HS-5 (cell line): ENCODE data around the gene INS.

ENCODE experiments used
- DNase-seq: peaks from one replicate; pipeline ENCODE4 v3.0.0-alpha.2; 2012; ENCODE audit warnings: low read depth

Gene INS

DNA sequence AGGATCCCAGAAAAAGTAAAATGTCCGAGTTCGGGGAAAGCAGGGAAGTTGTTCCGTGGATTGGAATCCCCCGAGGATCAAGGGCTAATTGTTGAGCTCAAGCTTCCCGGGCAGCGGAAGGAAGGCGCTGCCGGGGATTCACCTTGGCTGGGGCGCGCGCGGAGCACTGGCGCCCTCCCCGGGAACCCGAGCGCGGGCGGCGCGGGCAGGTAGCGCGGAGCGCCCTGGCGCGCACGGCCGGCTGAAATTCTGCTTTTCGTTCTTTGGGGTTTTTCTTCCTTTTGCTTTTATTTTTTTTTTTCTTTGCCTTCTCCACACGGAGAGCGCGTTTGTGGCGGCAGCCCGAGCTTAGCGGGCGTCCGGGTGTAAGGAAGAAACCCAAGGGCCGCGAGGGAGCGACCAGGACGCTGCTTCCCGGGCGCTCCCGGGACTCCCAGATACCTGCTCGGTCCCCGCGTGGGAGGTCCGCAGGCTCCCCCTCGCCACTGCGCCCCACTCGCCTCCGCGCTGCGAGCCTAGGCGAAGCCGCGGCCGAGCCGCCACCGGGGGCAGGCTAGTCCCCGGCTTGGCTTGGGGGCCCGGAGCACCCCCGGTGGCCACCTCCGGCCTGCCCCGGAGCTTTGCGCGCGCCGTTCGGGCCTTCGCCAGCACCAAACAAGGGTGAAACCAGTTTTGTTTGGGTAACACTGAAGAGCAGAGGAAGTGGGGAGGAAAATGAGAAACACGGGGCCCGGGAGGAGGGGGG is 17.0 kb downstream of the INS start:
- DNase-seq: no peak

DNA sequence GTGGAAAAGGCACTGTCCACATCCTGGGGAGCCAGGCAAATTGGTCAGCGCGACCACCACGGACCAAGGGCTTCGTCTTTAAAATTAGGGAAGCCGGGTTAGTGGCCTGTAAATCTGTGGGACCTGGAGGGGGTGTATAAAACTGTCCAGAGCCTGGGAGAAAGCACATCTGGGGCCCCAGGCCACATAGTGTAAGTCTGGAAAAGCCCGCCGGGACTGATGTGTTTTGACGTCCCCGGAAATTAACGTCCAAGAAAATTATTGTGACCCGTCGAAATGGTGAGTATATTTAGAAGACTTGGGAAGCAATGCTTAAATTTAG is 17.6 kb downstream of the INS start:
- DNase-seq: no peak

DNA sequence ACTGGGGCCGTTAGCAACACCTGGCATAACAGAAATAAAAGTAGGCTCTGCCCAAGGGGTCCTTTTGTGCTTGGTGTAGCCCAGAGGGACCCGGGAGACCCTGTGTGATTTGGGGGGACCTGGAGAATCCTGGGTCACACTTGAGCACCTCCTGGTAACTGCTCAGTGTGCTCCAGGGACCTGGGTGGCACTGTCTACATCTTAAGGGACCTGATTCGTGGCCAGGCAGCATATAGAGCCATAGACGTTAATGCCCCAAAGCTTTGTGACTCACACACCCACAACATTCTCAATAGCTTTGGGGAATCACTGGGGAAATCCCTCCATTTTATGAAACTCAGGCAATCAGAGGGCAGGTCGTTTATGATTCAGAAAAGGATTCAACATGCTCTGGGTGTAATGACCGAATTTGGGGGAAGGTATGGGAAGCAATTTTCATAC is 18.2 kb downstream of the INS start:
- DNase-seq: peak; percentile 28

DNA sequence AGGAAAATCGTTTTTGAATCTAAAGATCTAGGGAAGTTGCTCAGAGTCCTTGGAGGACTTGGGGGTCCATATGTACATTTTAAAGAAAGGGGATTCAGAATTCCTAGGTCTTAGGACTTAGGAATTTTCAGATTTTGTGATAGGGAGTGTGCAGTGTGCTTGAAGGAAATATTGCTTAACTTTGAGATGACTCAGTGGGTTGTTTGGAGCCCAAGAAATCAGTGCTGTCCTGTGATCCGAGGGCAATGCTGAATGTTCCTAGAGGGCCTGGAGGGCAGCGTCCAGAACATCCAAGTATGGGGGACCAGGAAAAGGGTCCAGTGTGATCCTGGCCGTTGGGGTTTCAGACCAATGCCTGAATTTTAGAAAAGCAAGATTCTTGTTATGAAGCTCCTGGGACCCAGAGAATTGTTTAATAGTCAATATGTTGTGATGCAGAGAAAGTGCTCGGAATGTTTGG is 18.7 kb downstream of the INS start:
- DNase-seq: peak; percentile 22

DNA sequence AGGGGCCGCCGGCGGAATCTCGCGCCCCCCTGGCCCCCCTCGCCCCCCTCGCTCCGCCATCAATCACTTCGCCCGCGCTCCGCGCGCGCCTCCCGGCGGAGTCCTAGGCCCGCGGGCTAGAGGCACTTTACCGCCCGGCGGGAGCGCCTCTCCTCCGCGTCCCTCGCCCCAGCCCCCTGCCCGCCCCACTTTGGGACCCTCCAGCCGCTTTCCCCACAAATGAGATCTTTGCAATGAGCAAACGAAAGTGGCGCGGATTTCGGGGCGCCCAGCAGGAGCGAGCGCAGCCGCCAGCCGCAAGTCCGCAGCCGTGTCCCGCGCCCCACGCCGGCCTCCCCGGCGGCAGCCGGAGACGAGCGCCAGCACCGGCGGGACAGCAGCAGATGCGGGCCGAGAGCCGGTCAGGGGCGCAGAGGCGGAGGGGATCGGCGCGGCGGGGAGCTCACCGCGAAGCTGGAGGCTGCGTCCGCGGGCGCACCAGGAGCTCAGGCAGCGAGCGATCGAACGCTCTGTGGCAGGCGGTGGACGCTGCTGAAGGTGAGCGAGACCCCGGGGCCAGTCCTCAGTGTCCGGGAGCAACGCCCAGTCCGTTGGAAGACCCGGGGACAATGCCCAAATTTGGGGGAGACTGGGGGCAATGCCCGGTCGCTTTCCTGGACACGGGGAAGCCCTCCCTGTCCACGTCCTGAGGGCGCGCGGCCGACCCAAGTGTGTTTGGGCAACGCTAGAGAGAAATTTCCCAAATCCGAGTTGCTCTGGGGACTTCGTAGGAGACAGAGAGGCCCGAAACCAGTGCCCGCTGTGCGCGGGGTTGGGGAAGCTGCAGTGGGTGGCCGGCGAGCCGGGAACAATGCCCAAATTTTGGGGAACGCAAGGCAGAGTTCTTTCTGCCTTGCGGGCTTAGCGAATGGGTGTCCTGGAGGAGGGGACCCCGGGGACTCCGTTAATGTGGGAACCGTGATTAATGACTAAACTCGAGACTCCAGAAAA is 20.3 kb downstream of the INS start:
- DNase-seq: no peak

DNA sequence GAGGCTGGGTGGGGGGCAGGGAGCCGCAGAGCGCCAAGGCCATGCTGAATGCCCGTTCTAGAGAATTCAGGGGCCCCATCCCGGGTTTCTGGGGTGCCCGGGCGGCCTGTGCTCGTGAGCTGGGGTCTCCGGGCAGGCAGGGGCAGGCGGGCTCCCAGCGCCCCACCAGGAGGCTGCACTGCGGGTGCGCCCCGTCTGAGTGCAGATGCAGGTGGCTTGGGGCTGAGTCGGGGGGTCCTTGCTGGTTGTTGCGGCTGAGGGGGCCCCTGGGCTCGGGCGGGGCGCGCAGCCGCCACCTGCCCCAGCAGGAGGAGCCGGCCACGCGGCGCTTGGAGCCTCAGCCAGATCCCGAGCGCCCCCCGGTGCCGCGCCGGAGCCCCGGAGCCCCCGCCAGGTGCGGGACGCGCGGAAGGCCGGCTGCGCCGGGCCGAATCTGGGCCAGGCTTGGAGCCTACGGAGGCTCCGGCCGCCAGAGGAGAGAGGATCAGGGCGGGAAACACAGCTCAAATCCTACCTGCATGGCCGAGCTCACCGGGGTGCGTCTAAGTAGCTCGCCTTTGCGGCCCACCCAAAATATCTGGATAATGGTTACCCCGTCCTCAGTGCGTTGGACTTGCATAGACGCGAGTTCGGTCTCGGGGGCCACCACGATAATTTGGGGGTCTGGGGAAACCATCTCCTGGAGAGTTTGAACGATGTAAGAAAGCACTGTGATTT is 21.2 kb downstream of the INS start:
- no peak for DNase-seq

DNA sequence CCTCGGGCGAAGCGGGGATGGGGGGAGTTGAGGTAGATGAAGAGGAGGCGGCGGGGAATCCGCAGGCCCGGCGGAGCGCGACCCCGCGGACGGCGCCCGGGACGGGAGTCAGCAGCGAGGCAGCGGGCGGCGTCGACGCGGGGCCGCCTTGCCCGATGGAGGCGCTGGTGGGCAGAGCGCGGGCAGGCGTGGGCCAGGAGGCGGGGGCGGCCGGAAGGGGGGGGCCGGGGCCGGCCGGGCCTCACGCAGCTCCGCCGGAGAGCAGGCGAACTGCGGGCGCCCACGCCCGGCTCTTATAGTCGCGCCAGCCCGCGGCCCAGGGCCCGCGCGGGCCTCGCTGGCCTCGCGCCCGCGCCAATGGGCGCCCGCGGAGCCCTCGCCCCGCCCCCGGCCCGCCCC is 21.9 kb downstream of the INS start, which contains the start of gene IGF2:
Gene IGF2, minus strand, starts transcription at position 267 of the 399 bp plus-strand sequence. CDS start 3,866 bp downstream, outside the sequence.
- no peak for DNase-seq

DNA sequence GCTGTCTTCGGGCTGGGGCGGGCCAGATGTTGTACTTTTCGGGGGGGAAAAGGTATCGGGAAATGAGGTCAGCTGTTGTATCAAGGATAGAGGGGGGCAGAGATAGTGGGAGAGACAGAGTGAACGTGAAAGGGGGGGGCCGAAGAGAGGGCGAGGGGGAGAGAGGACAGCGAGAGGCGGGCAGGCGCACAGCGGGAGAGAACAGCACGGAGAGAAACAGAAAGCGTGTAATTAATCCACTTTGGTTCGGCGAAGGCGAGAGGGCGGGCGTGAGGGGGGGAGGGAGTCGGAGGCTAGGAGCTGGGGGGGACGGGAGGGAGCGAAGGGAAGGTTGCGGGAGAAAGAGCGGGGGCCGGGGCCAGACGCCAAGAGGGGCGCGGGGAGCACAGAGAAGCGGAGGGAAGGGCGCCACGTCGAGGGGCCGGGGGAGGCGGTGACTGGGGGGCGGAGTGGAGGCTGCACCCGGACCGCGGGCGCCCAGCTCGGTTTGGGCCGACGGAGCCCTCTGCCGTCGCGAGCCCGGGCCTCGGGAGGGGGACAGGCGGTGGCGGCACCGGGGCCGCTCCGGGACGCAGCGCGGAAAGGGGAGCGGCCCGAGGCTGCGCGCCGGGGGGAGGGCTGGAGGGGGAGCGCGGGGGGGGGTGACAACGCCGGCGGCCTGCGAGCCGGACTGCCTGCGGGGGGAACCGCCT is 22.4 kb downstream of the INS start:
- DNase-seq: no peak

DNA sequence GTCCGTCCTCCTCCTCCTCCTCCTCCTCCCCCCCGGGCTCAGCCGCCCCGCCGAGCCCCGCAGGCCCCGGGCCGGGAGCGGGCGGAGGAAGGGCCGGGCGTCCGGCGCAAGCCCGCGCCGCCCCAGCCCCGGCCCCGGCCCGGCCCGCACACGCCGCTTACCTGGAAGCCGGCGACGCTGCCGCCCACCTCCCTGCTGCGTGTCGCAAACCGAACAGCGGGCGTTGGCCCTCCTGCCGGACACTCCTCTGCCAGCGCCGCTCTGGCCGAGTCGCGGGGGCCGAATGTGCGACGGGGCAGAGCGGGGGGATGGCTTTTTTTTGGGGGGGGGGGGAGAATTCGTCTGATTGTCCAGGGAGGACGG is 23.0 kb downstream of the INS start:
- DNase-seq: no peak

DNA sequence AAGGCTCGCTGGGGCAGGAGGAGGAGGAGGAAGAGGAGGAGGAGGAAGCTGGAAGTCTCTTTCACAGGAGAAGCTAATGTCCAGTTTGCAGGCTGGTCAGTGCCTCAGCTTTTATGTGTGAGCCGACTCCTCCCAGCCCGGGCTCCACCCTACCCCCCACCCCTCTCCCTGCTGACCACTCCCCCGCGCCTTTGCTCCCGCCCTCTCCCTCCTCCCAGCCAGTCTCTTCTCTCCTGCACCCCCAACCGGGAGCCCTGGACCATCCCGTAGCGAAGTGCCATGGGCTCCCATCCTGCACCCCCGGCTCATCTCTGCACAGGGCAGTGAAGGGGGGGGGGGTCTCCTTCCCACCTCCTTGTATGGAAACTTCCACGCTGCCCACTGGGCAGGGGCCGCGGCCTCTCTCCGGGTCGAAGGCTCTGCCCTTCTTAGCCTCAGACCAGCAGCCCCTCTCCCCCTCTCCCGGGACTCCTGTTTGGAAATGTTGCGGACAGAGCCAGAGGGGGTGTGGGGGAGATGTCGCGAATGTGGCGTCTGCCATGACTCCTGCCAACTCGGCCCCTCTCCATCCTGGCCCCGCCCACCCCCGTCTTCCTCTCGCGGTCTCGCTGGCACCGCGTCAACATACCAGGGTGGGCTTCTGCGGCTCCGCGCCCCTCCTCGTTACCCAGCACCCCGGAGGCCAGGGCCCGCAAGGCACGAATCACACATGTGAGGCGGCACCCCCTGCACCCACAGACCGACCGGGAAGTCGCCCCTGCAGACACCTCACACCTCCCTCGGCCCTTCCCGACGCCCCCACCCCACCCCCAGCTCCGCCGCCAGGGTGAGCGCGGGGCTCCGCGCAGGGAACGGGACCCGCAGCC is 23.6 kb downstream of the INS start:
- no peak for DNase-seq

DNA sequence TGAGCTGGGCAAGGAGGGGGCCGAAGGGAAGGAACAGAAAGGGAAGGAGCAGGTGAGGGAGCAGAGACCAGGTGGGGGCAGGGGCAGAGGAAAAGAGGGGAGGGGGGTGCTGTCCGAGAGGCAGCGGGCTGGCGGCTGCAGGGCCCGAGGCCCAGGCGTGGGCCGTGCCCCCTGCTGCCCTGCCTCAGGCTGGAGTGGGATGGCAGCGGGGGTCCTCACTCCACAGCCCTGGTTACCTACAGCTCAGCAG is 24.1 kb downstream of the INS start:
- no peak for DNase-seq

DNA sequence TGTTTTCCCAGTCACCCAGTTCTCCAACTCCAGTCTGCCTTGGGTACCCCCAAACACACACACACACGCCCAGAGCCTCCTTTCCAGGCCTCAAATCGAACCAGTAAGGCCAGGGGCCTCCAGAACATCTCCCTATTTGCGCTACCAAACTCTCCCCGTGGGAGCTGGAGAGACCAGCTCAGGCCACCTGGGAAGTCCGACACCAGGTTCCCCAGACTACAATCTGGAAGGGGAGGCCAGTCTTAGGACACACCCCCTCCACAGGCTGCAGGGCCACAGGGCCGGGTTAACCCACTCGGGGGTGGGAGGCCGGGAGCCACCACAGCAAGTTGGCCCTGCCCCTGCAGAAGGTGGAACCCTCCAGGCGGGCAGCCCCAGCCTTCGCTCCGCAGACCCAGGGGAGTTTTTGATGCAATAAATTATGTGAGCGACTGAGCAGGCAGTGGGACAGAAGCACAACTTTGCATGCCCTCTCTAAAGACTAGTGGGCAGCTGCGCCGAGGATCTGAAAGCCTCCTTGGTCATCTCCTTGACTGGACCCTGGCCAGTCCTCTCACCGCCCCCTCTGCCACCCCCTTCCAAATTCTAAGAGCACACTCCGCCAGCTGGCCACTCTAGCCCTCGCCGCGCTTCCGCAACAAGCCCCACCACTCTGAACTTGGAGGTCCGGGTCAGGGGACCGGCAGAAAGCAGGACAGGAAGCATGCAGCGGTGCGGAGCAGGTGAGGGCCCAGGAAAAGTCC is 24.6 kb downstream of the INS start:
- DNase-seq: no peak

DNA sequence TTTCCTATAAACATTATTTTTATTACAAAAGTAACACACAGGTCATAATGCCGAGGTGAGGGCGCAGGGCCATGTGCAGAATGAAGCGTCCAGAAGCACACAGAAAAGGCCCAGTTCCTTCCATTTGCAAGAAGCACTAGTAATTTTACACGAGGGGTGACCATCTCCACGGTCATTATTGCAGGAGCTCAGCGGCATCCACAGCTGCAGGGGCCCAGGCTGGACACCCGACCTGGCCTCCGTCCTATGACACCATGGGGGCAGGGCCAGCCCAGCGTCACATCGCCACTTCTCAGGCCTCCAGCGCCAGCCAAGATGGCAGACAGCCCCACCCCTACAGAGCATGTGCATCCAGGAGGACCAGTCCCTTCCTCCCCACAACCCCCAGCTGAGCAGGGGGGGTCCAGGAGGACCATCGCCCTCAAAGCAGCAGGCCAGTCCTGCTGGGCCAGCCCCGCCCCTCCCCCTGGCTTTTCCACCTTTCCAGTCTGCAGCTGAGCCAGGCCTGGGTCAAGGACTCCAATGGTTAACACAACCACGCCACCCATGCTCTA is 25.3 kb downstream of the INS start:
- DNase-seq: no peak

DNA sequence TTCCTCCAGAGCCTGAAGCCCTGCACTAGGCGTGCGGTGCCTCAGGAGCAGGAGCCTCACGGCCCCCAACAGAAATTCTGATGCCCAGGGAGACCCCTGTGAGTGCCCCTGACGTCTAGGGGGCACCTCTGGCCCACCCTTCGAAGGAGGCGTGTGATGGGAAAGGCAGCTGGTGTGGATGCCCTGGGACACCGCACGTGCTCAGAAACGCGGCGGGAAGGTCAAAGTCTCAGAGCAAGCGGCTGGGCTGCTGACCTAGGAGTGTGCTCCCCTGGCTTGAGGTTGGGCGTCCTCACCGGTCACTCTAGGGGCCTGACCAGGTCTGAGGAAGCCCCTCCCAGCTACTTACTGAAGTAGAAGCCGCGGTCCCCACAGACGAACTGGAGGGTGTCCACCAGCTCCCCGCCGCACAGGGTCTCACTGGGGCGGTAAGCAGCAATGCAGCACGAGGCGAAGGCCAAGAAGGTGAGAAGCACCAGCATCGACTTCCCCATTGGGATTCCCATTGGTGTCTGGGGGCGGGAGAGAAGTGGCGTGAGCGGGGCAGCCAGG is 25.9 kb downstream of the INS start:
- DNase-seq: no peak

DNA sequence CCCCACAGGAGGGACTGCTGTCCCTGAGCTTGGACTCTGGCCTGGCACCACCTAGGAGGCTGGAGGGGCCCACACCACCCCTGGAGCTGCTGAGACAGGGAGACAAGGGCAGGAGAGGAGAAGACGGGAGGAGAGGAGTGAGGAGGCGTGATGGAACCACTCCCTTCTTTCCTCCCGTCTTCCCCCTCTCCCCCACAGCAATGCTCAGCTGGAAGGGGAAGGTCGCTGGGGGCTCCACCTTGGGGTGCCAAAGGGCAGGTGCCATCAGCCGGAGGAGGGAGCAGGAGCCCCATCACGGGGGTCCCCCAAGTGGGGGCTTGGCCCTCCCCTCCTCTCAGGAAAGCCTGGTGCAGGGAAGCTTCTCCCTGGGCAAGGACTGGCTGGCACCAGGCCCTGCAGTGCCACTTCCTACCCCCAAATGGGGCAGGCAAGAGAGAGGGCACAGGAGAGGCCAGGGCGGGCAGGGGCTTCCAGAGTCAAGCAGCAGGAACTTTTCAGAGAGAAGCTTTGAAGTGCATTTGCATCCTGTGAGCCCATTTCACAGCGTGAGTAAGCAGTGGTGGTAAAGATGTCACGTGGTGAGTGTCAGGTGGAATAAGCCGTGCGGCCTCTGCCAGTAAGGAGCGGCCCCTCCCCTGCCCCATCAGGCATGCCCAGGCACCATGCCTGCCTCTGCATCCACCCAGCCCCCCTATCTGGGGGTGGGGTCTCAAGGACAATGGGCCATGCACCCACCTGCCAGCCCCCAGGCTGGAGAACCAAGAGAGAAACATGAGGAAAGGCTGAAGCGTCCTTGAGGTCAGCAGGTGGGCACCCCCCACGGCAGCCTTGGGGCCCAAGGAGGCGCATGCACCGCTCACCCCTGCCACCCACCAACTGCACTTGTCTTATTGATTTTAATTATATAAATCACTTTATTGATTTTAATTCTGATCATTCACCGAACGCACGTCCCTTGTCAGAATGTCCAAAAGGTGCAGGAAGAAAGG is 26.7 kb downstream of the INS start:
- no peak for DNase-seq

DNA sequence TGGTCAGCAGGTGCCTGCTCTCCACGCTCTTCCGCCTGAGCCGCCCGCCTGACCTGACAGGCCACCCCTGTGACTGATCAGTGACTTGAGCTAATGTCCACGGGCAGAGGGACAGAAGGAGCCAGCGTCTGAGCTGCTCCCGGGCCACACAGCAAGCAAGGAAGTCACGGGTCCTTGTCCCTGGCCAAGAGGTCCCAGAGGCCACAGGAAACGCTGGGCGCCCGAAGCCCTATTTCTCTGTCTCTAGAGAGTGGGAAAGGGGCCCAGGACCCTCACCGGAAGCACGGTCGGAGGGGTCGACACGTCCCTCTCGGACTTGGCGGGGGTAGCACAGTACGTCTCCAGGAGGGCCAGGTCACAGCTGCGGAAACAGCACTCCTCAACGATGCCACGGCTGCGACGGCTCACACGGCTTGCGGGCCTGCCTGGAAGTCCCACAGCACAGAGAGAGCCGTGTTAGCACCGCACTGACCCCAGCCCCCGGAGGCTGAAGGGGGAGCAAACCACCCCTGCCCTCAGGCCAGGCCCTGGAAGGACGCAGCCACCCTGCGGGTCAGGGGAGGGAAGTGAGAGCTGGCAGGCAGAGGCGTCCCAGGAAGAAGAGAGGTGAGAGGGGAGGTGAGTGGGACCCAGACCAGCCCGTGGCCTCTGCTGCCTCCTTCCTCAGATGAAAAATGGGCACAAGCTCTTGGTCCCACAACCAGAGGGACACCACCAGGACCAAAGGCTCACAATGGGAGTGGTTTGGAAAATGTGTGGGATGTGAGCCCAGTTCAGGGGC is 27.6 kb downstream of the INS start:
- no peak for DNase-seq

DNA sequence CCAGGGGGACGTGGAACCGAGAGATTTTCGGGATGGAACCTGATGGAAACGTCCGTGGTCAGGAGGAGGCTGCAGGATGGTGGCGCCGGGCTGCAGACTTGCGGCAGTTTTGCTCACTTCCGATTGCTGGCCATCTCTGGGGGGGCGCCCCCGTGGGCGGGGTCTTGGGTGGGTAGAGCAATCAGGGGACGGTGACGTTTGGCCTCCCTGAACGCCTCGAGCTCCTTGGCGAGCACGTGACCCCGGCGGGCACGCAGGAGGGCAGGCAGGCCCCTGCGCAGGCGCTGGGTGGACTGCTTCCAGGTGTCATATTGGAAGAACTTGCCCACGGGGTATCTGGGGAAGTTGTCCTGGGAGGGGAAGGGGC is 28.2 kb downstream of the INS start:
- DNase-seq: no peak

DNA sequence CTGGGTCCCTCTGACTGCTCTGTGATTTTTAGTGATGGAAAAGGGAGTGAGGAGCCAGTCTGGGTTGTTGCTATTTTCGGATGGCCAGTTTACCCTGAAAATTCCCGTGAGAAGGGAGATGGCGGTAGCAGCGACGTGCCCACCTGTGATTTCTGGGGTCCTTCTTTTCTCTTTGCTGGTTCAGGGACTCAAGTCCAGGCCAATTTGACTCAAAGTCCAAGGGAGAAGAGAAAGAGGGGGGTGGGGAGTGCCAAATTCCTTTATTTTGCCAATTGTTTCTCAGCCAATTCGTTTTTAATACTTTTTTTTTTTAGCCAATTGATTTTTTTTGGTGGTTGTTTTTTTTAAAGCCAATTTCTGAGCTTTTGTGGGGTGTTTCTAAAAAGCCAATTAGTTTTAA is 28.8 kb downstream of the INS start:
- no peak for DNase-seq
